Measurements from ENCODE around the gene OMP. TPM values are rescaled to one million over a fixed set of nuclear protein-coding genes. Genes with fewer than 3 reads are reported as not detected.

The OMP gene
- total and polyA plus RNA-seq, 3 donors from 2014 or later, result 1.7 to 6.7 TPM; not detected in 1

DNA sequence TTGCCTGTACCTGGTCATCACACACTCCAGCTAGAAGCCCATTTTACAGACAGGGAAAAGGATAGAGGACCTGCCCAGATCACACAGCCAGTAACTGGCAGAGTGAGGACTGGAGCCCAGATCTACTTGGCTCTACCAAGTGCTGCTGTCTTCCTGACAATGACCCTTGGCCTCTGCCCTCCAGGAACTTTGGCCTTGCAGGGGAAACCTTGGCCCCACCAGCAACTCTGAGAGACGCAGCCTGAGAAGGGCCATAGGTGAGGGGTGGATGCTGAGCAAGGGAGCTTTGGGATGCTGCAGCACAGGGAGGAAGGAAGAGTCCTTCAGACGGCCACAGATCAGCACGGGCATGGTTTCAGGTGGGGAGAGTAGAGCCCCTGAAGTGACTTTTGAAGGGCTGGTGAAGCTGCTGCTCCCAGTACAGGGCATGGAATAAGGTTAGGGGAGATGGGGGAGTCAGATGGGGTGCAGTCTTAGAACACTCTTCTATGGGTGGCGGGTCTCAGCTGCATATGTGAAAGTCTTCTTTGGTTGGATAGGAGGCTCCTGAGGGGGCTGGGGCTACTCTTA is 37.9 kb upstream of the OMP start:
- H3K9me3 ChIP-seq, result no peaks in the 10 kb centered on the region
- no peaks in the 10 kb centered on the region for H3K36me3 ChIP-seq (ENCODE audit: low read depth, missing control alignments)
- TF ChIP-seq, protein P1, sequence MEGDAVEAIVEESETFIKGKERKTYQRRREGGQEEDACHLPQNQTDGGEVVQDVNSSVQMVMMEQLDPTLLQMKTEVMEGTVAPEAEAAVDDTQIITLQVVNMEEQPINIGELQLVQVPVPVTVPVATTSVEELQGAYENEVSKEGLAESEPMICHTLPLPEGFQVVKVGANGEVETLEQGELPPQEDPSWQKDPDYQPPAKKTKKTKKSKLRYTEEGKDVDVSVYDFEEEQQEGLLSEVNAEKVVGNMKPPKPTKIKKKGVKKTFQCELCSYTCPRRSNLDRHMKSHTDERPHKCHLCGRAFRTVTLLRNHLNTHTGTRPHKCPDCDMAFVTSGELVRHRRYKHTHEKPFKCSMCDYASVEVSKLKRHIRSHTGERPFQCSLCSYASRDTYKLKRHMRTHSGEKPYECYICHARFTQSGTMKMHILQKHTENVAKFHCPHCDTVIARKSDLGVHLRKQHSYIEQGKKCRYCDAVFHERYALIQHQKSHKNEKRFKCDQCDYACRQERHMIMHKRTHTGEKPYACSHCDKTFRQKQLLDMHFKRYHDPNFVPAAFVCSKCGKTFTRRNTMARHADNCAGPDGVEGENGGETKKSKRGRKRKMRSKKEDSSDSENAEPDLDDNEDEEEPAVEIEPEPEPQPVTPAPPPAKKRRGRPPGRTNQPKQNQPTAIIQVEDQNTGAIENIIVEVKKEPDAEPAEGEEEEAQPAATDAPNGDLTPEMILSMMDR (IDR thresholded peaks at IDR 0.05), result no peak
- TF ChIP-seq POLR2A (IDR thresholded peaks at IDR 0.05), result no peak
- WGBS, 2 donors, result 91 to 94% methylated on average over 4 of the region's 4 CpGs
- DNase-seq, result no peak
- intact Hi-C loops (cut with DNase I; ENCODE audit: low total_unique reads), result no loop called here
- no peaks in the 10 kb centered on the region for H3K27me3 ChIP-seq
- H3K27ac ChIP-seq, result no peak overlapping the region
- H3K4me1 ChIP-seq, result peaks cover 32% of the 10 kb centered on the region
- H3K4me3 ChIP-seq, result no peak overlapping the region

DNA sequence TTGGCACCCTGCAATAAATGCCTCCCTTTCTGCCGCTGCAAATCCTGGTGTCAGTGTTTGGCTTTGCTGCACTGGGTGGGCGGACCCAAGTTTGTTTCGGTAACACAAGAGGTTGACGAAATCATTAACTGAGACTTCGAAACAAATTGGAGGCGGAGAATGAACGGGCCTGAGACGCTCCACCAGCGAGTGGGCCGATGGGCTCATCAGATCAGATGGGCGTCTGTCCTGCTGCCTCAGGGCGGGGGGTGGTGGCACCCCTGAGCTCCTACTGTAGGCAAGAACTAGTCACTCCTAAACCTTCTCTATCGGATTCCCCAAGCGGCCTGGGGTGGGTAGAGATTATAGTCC is 36.8 kb upstream of the OMP start:
- H3K4me3 ChIP-seq, result peak overlapping the region; percentile 78 to 87
- no peak for TF ChIP-seq POLR2A (IDR thresholded peaks at IDR 0.05)
- TF ChIP-seq, protein P1 (IDR thresholded peaks at IDR 0.05), result no peak
- no peaks in the 10 kb centered on the region for H3K9me3 ChIP-seq
- intact Hi-C loops (cut with DNase I; ENCODE audit: low total_unique reads), result no loop called here
- H3K27me3 ChIP-seq, result no peaks in the 10 kb centered on the region
- DNase-seq, result peak; percentile 68
- peaks cover 38% of the 10 kb centered on the region for H3K4me1 ChIP-seq
- 25 to 32% methylated on average over 11 to 14 of the region's 14 CpGs for WGBS, 2 donors
- peak overlapping the region; percentile 91 to 93 for H3K27ac ChIP-seq
- H3K36me3 ChIP-seq (ENCODE audit: low read depth, missing control alignments), result no peaks in the 10 kb centered on the region

DNA sequence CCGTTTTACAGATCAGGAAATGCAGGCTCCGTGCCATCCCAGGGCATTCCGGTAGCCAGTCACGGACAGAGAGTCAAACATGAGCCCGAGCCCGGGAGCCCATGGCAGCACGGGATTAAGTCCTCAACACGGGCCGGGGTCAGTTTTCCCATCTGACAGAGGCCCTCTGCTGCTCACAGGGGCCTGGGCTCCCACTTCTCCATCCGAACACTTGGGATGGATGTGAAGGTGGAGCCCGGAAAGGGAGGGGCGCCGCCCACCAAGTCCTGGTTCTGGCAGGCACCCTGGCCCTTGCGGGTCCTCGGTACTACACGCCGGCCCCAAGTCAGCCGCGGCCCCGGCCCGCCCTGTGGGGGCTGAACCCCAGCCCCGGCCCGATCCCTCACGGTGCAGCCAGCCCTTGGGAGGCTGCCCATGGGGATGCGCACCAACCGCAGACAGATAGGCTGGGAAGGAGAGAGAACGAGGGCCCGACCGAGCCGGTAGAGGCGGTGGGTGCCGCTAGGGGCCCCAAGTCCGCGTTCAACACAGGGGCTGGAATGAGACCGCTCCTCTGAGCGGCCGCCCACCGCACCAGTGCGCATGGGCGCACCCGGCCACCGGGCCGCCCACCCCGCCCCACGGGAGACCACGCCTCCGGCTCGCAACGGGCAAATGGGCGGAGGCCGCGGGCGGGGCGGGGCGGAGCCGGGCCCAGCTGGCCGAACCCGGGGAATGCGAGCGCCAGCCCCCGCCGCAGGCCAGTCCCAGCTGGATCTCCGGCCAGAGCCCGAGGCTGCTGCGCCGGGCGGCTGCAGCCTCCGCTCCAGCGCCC is 36.2 kb upstream of the OMP start, which contains the start of gene CAPN5:
TSS of gene CAPN5 (plus strand) at position 743 of the 814 bp plus-strand sequence. CDS start 17,916 bp downstream, outside the sequence.
- H3K4me1 ChIP-seq, result peaks cover 38% of the 10 kb centered on the region

DNA sequence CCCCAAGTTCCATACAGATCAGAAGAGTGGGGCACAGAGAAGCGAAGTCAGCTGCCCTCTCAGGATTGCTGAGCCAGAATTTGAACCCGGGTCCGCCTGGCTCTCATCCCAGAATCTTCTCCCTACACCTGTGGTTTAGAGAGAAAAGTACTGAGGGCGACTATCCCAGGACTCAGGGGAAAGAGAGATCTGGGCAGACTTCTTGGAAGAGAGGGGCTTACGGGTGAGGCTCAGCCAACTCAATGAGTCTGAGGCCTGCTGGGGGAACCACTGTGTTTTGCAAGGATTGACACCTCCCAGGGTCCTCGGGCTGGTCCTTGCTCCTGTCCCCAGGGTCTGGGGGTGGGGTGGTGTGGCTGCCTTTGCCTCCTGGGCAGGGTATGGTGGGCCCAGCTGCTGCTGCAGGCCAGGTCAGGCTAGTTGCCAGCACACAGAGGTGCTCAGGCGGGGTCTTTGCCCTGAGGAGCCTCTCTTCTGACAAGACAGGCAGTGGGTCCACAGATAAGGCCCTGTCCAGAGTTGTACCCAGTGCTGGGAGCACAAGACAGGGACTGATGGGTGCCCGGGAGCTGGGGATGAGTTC is 34.7 kb upstream of the OMP start:
- intact Hi-C loops (cut with DNase I; ENCODE audit: low total_unique reads), result no loop called here
- Histone ChIP-seq H3K9me3 (no peaks in the 10 kb centered on the region), H3K4me1 (peaks cover 47% of the 10 kb centered on the region), H3K4me3 (peak overlapping the region; percentile 78 to 87), H3K36me3 (ENCODE audit: low read depth, missing control alignments) (no peaks in the 10 kb centered on the region), H3K27ac (peak overlapping the region in 1 of 2 donors; percentile 68), H3K27me3 (no peaks in the 10 kb centered on the region)
- 43 to 63% methylated on average over 6 to 8 of the region's 8 CpGs for WGBS, 2 donors
- DNase-seq, result no peak
- no peak for TF ChIP-seq POLR2A (IDR thresholded peaks at IDR 0.05)
- TF ChIP-seq, protein P1 (IDR thresholded peaks at IDR 0.05), result no peak

More for the DNA sequence above, 36.2 kb upstream of the OMP start, which contains the start of gene CAPN5:
- Histone ChIP-seq H3K36me3 (ENCODE audit: low read depth, missing control alignments) (no peaks in the 10 kb centered on the region), H3K27me3 (no peaks in the 10 kb centered on the region), H3K27ac (peak within 1 kb of the TSS; percentile 91 to 93), H3K4me3 (peak within 1 kb of the TSS; percentile 78 to 87), H3K9me3 (no peaks in the 10 kb centered on the region)
- intact Hi-C loops (cut with DNase I; ENCODE audit: low total_unique reads), result no loop called here
- peak; percentile 64 for TF ChIP-seq POLR2A (IDR thresholded peaks at IDR 0.05)
- TF ChIP-seq, protein P1 (IDR thresholded peaks at IDR 0.05), result peak; percentile 24 to 50 (median 42)
- DNase-seq, result peak; percentile 93
- WGBS, 2 donors, result 2 to 7% methylated on average over 8 to 51 of the region's 69 CpGs
